Right atrium auricular region (tissue), 2 donors: ENCODE data around the gene CADM2. TPM values are rescaled to one million over a fixed set of nuclear protein-coding genes. Genes with fewer than 3 reads are reported as not detected.

Experiments used
- DNase-seq: peaks from one replicate; pipeline ENCODE4 v3.0.0-alpha.2; 2019; ENCODE audit warnings: low spot score
- H3K27ac ChIP-seq, 2 donors: fragments of 200-600 bp; sonication (generic); 1 replicate in 1 of 2; 2 replicates in 1 of 2; pipeline ENCODE4 v1.5.1; 2016 to 2019
- H3K27me3 ChIP-seq, 2 donors: fragments of 200-600 bp; sonication (generic); one replicate each; pipeline versions ENCODE4 v1.5.1 to v1.6.0; 2017 to 2019
- H3K36me3 ChIP-seq: fragments of 200-600 bp; sonication (generic); one replicate; pipeline ENCODE4 v1.5.1; 2016
- H3K4me1 ChIP-seq, 2 donors: fragments of 200-600 bp; sonication (generic); one replicate each; pipeline versions ENCODE4 v1.5.1 to v1.6.0; 2017 to 2019
- H3K4me3 ChIP-seq, 2 donors: fragments of 200-600 bp; sonication (generic); 1 replicate in 1 of 2; 2 replicates in 1 of 2; pipeline ENCODE4 v1.5.1; 2017 to 2019; ENCODE audit warnings: mild to moderate bottlenecking in 1 of 2, moderate library complexity in 1 of 2
- H3K9me3 ChIP-seq, 2 donors: fragments of 200-600 bp; sonication (generic); one replicate each; pipeline ENCODE4 v1.5.1; 2019
- total RNA-seq, 2 donors: library from RNA; depleted of rRNA; stranded (reverse); fragments of >200 nt; gene quantifications; one replicate each; pipeline ENCODE4 v1.1.0, GENCODE V29; 2016
- TF ChIP-seq, protein P1 (sequence below), 2 donors: fragments of 200-600 bp; sonication (generic); IDR thresholded peaks; one replicate each; pipeline ENCODE4 v1.5.1; 2019; ENCODE audit warnings: antibody characterized with exemption in 2 of 2

Gene CADM2
- total RNA-seq, 2 donors from 2014 or later = 6.5 to 9.5 TPM

DNA sequence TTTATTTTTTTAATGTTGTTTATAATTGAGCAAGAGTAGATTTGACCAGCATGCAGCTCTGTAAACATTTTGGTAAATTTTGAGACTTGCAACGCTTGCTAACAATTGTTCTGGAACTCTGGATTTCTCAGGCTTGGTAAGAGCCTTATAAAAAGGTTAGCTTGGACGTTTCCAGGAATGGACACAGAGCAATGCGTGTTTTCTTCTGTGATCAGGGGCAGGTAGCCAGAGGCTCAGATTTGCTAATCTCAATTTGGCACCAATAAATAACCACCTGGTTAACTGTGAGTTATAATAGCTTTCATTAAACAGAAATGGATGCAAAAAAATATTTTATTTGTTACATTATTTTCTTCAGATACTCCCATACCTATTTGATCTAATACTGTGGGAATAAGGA, 39.8 kb downstream of the CADM2 start:
- no peaks in the 10 kb centered on the region for H3K4me1 ChIP-seq
- TF ChIP-seq, protein P1, sequence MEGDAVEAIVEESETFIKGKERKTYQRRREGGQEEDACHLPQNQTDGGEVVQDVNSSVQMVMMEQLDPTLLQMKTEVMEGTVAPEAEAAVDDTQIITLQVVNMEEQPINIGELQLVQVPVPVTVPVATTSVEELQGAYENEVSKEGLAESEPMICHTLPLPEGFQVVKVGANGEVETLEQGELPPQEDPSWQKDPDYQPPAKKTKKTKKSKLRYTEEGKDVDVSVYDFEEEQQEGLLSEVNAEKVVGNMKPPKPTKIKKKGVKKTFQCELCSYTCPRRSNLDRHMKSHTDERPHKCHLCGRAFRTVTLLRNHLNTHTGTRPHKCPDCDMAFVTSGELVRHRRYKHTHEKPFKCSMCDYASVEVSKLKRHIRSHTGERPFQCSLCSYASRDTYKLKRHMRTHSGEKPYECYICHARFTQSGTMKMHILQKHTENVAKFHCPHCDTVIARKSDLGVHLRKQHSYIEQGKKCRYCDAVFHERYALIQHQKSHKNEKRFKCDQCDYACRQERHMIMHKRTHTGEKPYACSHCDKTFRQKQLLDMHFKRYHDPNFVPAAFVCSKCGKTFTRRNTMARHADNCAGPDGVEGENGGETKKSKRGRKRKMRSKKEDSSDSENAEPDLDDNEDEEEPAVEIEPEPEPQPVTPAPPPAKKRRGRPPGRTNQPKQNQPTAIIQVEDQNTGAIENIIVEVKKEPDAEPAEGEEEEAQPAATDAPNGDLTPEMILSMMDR (IDR thresholded peaks at IDR 0.05) = no peak
- DNase-seq = no peak

DNA sequence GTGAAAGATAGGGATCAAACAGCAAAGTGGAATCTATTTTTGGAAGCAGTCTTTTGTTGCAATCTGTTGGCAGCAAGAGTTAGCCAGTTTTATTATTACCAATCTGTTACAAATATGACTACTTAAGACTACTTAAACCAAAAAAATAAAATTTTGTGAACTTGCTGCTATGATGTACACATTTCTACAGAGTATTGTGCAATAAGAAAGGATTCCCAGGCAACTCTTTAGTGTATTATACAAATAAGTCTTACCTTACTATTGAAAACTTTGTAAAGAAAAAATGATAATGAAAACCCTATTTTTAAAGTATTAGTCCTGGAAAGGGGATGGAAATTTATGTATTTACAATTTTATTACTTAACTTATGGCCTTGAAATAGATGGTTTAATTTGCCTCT, 44.7 kb downstream of the CADM2 start:
- Histone ChIP-seq H3K4me3 (no peak overlapping the region), H3K36me3 (no peaks in the 10 kb centered on the region), H3K27me3 (no peaks in the 10 kb centered on the region), H3K4me1 (no peaks in the 10 kb centered on the region), H3K9me3 (no peaks in the 10 kb centered on the region), H3K27ac (no peak overlapping the region)
- DNase-seq = no peak
- TF ChIP-seq, protein P1 (IDR thresholded peaks at IDR 0.05) = no peak

More for the DNA sequence above, 39.8 kb downstream of the CADM2 start:
- H3K36me3 ChIP-seq = no peaks in the 10 kb centered on the region
- no peaks in the 10 kb centered on the region for H3K9me3 ChIP-seq
- H3K27me3 ChIP-seq = no peaks in the 10 kb centered on the region
- H3K27ac ChIP-seq = no peak overlapping the region
- H3K4me3 ChIP-seq = no peak overlapping the region

DNA sequence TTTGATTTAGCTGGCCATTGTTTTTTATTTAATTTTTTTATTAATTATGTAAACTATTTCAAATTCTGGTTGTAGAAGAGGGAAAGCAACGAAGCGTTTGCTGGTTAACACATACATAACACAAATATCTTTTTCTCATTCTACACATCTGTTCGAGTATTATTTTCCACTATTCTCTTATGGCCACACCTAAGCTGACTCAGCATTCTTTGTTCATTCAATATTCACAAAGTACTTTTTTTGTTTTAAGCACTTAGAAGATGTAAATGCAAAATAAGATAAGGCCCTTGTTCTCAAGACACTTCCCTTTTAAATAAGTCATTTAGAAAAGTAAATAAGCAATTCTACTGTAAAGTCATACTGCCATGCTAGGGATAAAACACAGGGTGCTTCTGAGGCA, 45.4 kb downstream of the CADM2 start:
- TF ChIP-seq, protein P1 (IDR thresholded peaks at IDR 0.05) = no peak
- H3K36me3 ChIP-seq = no peaks in the 10 kb centered on the region
- H3K4me1 ChIP-seq = no peaks in the 10 kb centered on the region
- no peak overlapping the region for H3K4me3 ChIP-seq
- DNase-seq = no peak
- no peaks in the 10 kb centered on the region for H3K9me3 ChIP-seq
- no peaks in the 10 kb centered on the region for H3K27me3 ChIP-seq
- H3K27ac ChIP-seq = no peak overlapping the region

DNA sequence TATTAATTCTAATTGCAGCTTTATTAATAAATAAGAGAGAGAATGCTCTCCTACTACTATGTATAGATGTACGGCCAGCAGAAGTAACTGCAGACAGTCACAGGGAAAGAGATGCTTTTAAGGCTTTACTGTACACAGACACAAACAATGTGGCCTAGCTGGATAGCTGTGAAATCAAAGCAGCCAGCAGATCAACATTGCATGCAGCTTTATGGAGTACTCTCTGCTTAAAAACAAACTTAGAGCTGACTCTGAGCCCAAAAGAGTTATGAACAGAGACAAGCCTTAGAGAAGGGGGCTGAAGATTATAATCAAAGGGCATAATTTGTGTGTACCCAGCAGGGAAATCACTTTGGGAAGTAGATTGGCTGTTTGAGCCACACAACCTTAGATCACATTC, 47.2 kb downstream of the CADM2 start:
- no peaks in the 10 kb centered on the region for H3K9me3 ChIP-seq
- H3K36me3 ChIP-seq = no peaks in the 10 kb centered on the region
- TF ChIP-seq, protein P1 (IDR thresholded peaks at IDR 0.05) = no peak
- DNase-seq = no peak
- no peaks in the 10 kb centered on the region for H3K4me1 ChIP-seq
- H3K27ac ChIP-seq = no peak overlapping the region
- no peaks in the 10 kb centered on the region for H3K27me3 ChIP-seq
- H3K4me3 ChIP-seq = no peak overlapping the region

DNA sequence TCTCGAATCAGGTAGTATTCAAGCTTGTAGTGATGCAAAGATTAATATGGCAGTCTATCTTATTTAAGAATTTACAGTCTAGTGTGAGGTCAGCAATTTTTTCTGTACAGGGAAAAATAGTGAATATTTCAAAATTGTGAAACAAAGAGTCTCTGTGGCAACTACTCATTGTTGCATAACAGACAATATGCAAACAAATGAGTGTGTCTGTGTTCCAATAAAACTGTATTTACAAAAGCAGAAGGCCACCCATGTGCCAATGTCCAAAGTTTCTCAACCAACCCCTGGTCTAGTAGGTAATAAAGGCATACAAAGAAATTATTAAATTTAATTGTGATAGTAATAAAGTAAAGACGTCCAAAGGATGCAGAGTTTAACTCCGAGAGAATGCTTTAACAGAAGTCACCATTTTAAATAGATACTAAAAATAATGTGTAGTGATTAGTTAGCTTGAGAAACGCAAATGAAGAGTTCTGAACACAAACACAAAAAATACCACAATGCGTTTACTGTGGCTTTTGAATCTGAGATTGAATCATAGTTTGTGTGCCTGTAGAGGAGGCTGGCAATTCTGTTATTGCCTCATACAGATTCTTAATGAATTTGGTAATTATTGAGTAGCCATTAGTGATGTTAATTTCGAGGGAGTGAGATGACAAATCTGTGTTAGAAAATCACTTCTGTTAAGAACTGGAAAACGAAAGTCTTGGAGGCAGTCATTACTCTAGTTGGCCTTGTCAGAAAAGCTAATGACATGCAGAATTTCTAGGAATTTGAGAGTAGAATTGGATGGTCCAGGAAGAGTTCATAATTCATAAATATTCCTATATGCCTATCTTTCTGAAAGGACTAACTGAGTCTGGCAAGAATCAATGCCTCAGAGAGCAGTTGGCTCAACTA, 48.7 kb downstream of the CADM2 start:
- Histone ChIP-seq H3K4me3 (no peak overlapping the region), H3K27me3 (no peaks in the 10 kb centered on the region), H3K27ac (no peak overlapping the region), H3K36me3 (no peaks in the 10 kb centered on the region), H3K4me1 (no peaks in the 10 kb centered on the region), H3K9me3 (no peaks in the 10 kb centered on the region)
- no peak for DNase-seq
- TF ChIP-seq, protein P1 (IDR thresholded peaks at IDR 0.05) = no peak
